Activated CD4-positive, alpha-beta T cell treated with anti-CD3 and anti-CD28 coated beads for 36 hours (primary cell): ENCODE measurements around the gene PDE3B. TPM values are rescaled to one million over a fixed set of nuclear protein-coding genes. Genes with fewer than 3 reads are reported as not detected.
"Not testable (repeated sequence)": the region's sequence is repeated elsewhere in the genome, so short reads cannot be mapped to it uniquely, and the experiment has no call there.

Experiments used
- ATAC-seq: fragments of 200-7000 bp; cut with Tn5 transposase; one replicate; pipeline ENCODE4 v1.10.0; 2021; ENCODE audit warnings: mild to moderate bottlenecking, moderate library complexity
- CTCF ChIA-PET: fragments of 350-600 bp; sonication (Branson Sonifier 250); formaldehyde crosslinking; loops from one replicate; lab custom pipeline; 2021; ENCODE audit warnings: antibody characterized with exemption; lab: Charles Lee
- POLR2A ChIA-PET: fragments of 350-600 bp; sonication (Branson Sonifier 250); formaldehyde crosslinking; loops from one replicate; lab custom pipeline; 2021; ENCODE audit warnings: antibody characterized with exemption, inconsistent platforms; lab: Charles Lee
- DNase-seq: peaks from one replicate; pipeline ENCODE4 v3.0.0-alpha.2; 2020
- H3K27ac Mint-ChIP-seq: one replicate; pipeline ENCODE4 v1.8.0; 2021; ENCODE audit warnings: mixed read lengths
- H3K27me3 Mint-ChIP-seq: one replicate; pipeline ENCODE4 v1.8.0; 2021; ENCODE audit warnings: mixed read lengths
- H3K36me3 Mint-ChIP-seq: one replicate; pipeline ENCODE4 v1.8.0; 2021; ENCODE audit warnings: low read depth, mixed read lengths
- H3K4me1 Mint-ChIP-seq: one replicate; pipeline ENCODE4 v1.8.0; 2021; ENCODE audit warnings: mixed read lengths
- H3K4me3 Mint-ChIP-seq: one replicate; pipeline ENCODE4 v1.8.0; 2021; ENCODE audit warnings: mild to moderate bottlenecking, moderate library complexity, mixed read lengths
- H3K9me3 Mint-ChIP-seq: one replicate; pipeline ENCODE4 v1.8.0; 2021; ENCODE audit warnings: low read depth, mixed read lengths
- intact Hi-C, 2 experiments: fragments of 100-400 bp; cut with DNase I in 1 of 2; cut with micrococcal nuclease in 1 of 2; formaldehyde crosslinking; loops; one replicate each; pipeline versions ENCODE4 v1.14.2 to v1.15.1; 2022 to 2024; cut with DNase I, micrococcal nuclease
- total RNA-seq, 2 experiments: library from RNA; stranded (reverse); gene quantifications; one replicate each; pipeline ENCODE4 v1.2.3, GENCODE V29; 2021

The PDE3B gene
- total RNA-seq, 2 experiments from 2014 or later, result 24.7 to 25.8 TPM

- ChIA-PET CTCF (interaction anchor here (0.7 kb wide), 1 partner anchor 66 kb away, joined by 3 read pairs; no protein-coding TSS in a partner anchor), POLR2A (interaction anchor here (0.6 kb wide), 1 partner anchor 185 kb away, joined by 4 read pairs; no protein-coding TSS in a partner anchor)
- Mint-ChIP-seq H3K27ac (no peak overlapping the region), H3K36me3 (peaks cover 32% of the 10 kb centered on the region), H3K4me1 (peaks cover 22% of the 10 kb centered on the region), H3K27me3 (no peaks in the 10 kb centered on the region), H3K9me3 (peaks cover 7% of the 10 kb centered on the region), H3K4me3 (no peak overlapping the region)
- intact Hi-C loops, result no loop called here
- DNase-seq (no peak), ATAC-seq (no peak)
Observed at GRCh38 chr11:14855890-14856289, 212.3 kb downstream of the PDE3B start.

GRCh38 chr11:14857621-14858020, 214.0 kb downstream of the PDE3B start:
- H3K27ac Mint-ChIP-seq, result no peak overlapping the region
- ChIA-PET POLR2A (no interaction called here), CTCF (interaction anchor here (1.0 to 1.9 kb wide), 5 partner anchors 9 to 149 kb away, joined by 3 to 9 read pairs (median 4); no protein-coding TSS in a partner anchor)
- DNase-seq (no peak), ATAC-seq (no peak)
- peaks cover 12% of the 10 kb centered on the region for H3K9me3 Mint-ChIP-seq
- peaks cover 35% of the 10 kb centered on the region for H3K36me3 Mint-ChIP-seq
- no peak overlapping the region for H3K4me3 Mint-ChIP-seq
- H3K4me1 Mint-ChIP-seq, result peaks cover 16% of the 10 kb centered on the region
- H3K27me3 Mint-ChIP-seq, result no peaks in the 10 kb centered on the region
- intact Hi-C loops, result no loop called here

- no peak overlapping the region for H3K27ac Mint-ChIP-seq
- H3K4me1 Mint-ChIP-seq, result peaks cover 15% of the 10 kb centered on the region
- intact Hi-C loops, result no loop called here
- DNase-seq, result no peak
- peaks cover 42% of the 10 kb centered on the region for H3K36me3 Mint-ChIP-seq
- no peak overlapping the region for H3K4me3 Mint-ChIP-seq
- peak; percentile 57 for ATAC-seq
- no peaks in the 10 kb centered on the region for H3K27me3 Mint-ChIP-seq
- ChIA-PET POLR2A (no interaction called here), CTCF (interaction anchor here (1.0 to 1.9 kb wide), 2 partner anchors 12 to 49 kb away, joined by 5 to 9 read pairs; no protein-coding TSS in a partner anchor)
- peaks cover 12% of the 10 kb centered on the region for H3K9me3 Mint-ChIP-seq
Observed at GRCh38 chr11:14858404-14858803, 214.8 kb downstream of the PDE3B start.

GRCh38 chr11:14860511-14860910, 216.9 kb downstream of the PDE3B start:
- ChIA-PET CTCF (interaction anchor here (0.9 to 2.3 kb wide), 2 partner anchors 47 to 145 kb away, joined by 3 to 10 read pairs; no protein-coding TSS in a partner anchor), POLR2A (no interaction called here)
- peaks cover 15% of the 10 kb centered on the region for H3K4me1 Mint-ChIP-seq

GRCh38 chr11:14861680-14862079, 218.1 kb downstream of the PDE3B start:
- H3K36me3 Mint-ChIP-seq, result peaks cover 40% of the 10 kb centered on the region
- DNase-seq (no peak), ATAC-seq (no peak)
- ChIA-PET POLR2A (no interaction called here), CTCF (interaction anchor here (2.3 kb wide), 1 partner anchor 46 kb away, joined by 10 read pairs; no protein-coding TSS in a partner anchor)
- intact Hi-C loops, result no loop called here
- H3K4me3 Mint-ChIP-seq, result no peak overlapping the region
- no peak overlapping the region for H3K27ac Mint-ChIP-seq
- H3K27me3 Mint-ChIP-seq, result no peaks in the 10 kb centered on the region
- peaks cover 19% of the 10 kb centered on the region for H3K4me1 Mint-ChIP-seq
- H3K9me3 Mint-ChIP-seq, result peaks cover 10% of the 10 kb centered on the region

More at GRCh38 chr11:14860511-14860910, 216.9 kb downstream of the PDE3B start:
- Mint-ChIP-seq H3K4me3 (no peak overlapping the region), H3K27ac (no peak overlapping the region), H3K27me3 (no peaks in the 10 kb centered on the region), H3K9me3 (peaks cover 14% of the 10 kb centered on the region), H3K36me3 (peaks cover 49% of the 10 kb centered on the region)
- no peak for DNase-seq
- no peak for ATAC-seq
- intact Hi-C loops, result no loop called here

DNA sequence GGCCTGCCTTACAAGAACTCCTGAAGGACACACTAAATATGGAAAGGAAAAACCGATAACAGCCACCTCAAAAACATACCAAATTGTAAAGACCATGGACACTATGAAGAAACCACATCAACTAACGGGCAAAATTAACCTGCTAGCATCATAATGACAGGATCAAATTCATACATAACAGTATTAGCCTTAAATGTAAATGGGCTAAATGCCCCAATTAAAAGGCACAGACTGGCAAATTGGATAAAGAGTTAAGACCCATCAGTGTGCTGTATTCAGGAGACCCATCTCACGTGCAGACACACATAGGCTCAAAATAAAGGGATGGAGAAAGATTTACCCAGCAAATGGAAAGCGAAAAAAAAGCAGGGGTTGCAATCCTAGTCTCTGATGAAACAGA, 220.2 kb downstream of the PDE3B start:
- Mint-ChIP-seq H3K4me1 (peaks cover 13% of the 10 kb centered on the region), H3K36me3 (peaks cover 46% of the 10 kb centered on the region)
- intact Hi-C loops, H3K9me3 Mint-ChIP-seq, H3K27ac Mint-ChIP-seq, DNase-seq, POLR2A ChIA-PET, H3K4me3 Mint-ChIP-seq, H3K27me3 Mint-ChIP-seq, ATAC-seq, CTCF ChIA-PET: not testable (repeated sequence)

DNA sequence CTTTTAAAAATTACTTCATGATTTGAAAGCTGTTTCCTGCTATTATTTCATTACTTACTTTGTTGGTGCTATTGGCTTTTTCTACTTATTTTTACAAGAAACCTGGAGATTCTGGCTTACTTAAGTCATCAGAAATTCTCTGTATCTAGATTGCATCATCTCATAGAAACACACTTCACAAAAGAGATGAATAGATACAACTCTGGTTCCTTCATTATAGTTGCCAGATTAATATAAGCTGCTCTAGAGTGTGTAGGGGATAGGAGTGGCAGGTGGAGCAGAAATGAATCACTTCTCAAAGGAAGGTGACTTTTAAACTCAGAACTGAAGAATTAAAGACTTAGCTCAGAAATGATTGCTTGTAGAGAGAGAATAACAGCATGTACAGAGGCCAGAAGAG, 228.4 kb downstream of the PDE3B start:
- peak; percentile 91 for ATAC-seq
- H3K4me3 Mint-ChIP-seq, result no peak overlapping the region
- H3K4me1 Mint-ChIP-seq, result peaks cover 19% of the 10 kb centered on the region
- DNase-seq, result no peak
- POLR2A ChIA-PET, result interaction anchor here (0.5 kb wide), 1 partner anchor 170 kb away, joined by 3 read pairs; no protein-coding TSS in a partner anchor
- intact Hi-C loops, result no loop called here
- H3K9me3 Mint-ChIP-seq, result no peaks in the 10 kb centered on the region
- peaks cover 37% of the 10 kb centered on the region for H3K36me3 Mint-ChIP-seq
- H3K27me3 Mint-ChIP-seq, result no peaks in the 10 kb centered on the region
- CTCF ChIA-PET, result interaction anchor here (1.6 kb wide), 1 partner anchor 36 kb away, joined by 4 read pairs; no protein-coding TSS in a partner anchor
- H3K27ac Mint-ChIP-seq, result peak overlapping the region; percentile 70

- no peak for DNase-seq
- intact Hi-C loops, result no loop called here
- Mint-ChIP-seq H3K4me1 (peaks cover 16% of the 10 kb centered on the region), H3K9me3 (no peaks in the 10 kb centered on the region), H3K36me3 (peaks cover 40% of the 10 kb centered on the region), H3K4me3 (no peak overlapping the region), H3K27me3 (no peaks in the 10 kb centered on the region), H3K27ac (no peak overlapping the region)
- ChIA-PET POLR2A (no interaction called here), CTCF (no interaction called here)
- ATAC-seq, result no peak
Observed at GRCh38 chr11:14873632-14874031, 230.0 kb downstream of the PDE3B start.

DNA sequence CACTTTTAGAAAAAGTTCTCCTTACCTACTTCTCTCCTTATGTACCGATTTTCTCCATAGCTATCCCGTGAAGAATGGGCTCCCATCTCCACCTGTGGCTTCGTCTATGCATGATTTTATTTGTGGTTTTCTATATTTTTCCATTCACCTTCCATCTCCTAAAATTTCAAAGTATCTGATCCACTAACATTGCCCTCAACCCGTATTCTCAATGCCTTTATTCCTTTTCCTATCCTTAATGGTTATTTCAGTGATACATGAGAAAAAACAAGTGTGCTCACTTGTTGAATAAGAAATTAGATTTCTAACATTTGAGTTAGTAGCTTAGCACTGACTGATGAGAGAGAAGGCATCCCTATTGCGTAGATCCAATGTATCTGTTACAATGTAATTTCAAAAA, 231.6 kb downstream of the PDE3B start:
- intact Hi-C loops, result no loop called here
- no peak overlapping the region for H3K27ac Mint-ChIP-seq
- ChIA-PET POLR2A (no interaction called here), CTCF (interaction anchor here (0.6 to 1.3 kb wide), 3 partner anchors 12 to 64 kb away, joined by 3 to 5 read pairs (median 3); no protein-coding TSS in a partner anchor)
- H3K27me3 Mint-ChIP-seq, result no peaks in the 10 kb centered on the region
- ATAC-seq (no peak), DNase-seq (no peak)
- H3K36me3 Mint-ChIP-seq, result peaks cover 40% of the 10 kb centered on the region
- H3K4me3 Mint-ChIP-seq, result no peak overlapping the region
- H3K4me1 Mint-ChIP-seq, result peaks cover 16% of the 10 kb centered on the region
- H3K9me3 Mint-ChIP-seq, result no peaks in the 10 kb centered on the region

- peaks cover 12% of the 10 kb centered on the region for H3K4me1 Mint-ChIP-seq
- DNase-seq, result no peak
- POLR2A ChIA-PET, result no interaction called here
- intact Hi-C loops, result no loop called here
- H3K9me3 Mint-ChIP-seq, result peaks cover 7% of the 10 kb centered on the region
- H3K27ac Mint-ChIP-seq, result no peak overlapping the region
- H3K4me3 Mint-ChIP-seq, result no peak overlapping the region
- H3K36me3 Mint-ChIP-seq, result peaks cover 40% of the 10 kb centered on the region
- CTCF ChIA-PET, result no interaction called here
- H3K27me3 Mint-ChIP-seq, result no peaks in the 10 kb centered on the region
- ATAC-seq, result no peak
Observed at GRCh38 chr11:14881576-14882193, 238.1 kb downstream of the PDE3B start.

GRCh38 chr11:14882196-14882595, 238.6 kb downstream of the PDE3B start:
- ChIA-PET CTCF (no interaction called here), POLR2A (no interaction called here)
- DNase-seq (no peak), ATAC-seq (no peak)
- no peaks in the 10 kb centered on the region for H3K27me3 Mint-ChIP-seq
- no peak overlapping the region for H3K27ac Mint-ChIP-seq
- H3K4me1 Mint-ChIP-seq, result peaks cover 16% of the 10 kb centered on the region
- peaks cover 38% of the 10 kb centered on the region for H3K36me3 Mint-ChIP-seq
- H3K9me3 Mint-ChIP-seq, result peaks cover 7% of the 10 kb centered on the region
- H3K4me3 Mint-ChIP-seq, result no peak overlapping the region
- intact Hi-C loops, result no loop called here

DNA sequence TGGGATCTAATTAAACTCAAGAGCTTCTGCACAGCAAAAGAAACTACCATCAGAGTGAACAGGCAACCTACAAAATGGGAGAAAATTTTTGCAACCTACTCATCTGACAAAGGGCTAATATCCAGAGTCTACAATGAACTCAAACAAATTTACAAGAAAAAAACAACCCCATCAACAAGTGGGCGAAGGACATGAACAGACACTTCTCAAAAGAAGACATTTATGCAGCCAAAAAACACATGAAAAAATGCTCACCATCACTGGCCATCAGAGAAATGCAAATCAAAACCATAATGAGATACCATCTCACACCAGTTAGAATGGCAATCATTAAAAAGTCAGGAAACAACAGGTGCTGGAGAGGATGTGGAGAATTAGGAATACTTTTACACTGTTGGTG, 240.1 kb downstream of the PDE3B start:
- CTCF ChIA-PET, H3K9me3 Mint-ChIP-seq, POLR2A ChIA-PET, DNase-seq, intact Hi-C loops, H3K27ac Mint-ChIP-seq, ATAC-seq, H3K4me3 Mint-ChIP-seq, H3K27me3 Mint-ChIP-seq: not testable (repeated sequence)
- Mint-ChIP-seq H3K36me3 (peaks cover 28% of the 10 kb centered on the region), H3K4me1 (peaks cover 28% of the 10 kb centered on the region)
